MG63 (cell line): ENCODE data around the gene SNX33. TPM values are rescaled to one million over a fixed set of nuclear protein-coding genes. Genes with fewer than 3 reads are reported as not detected.

Source experiments
- DNase-seq: peaks from one replicate; pipeline ENCODE4 v3.0.0-alpha.2; 2020
- H3K27me3 ChIP-seq: fragments of 250-450 bp; sonication (Bioruptor Pico); 2 replicates; pipeline ENCODE4 v1.5.1; 2020; ENCODE audit warnings: mild to moderate bottlenecking, moderate library complexity
- H3K36me3 ChIP-seq: fragments of 250-450 bp; sonication (Bioruptor Pico); 2 replicates; pipeline ENCODE4 v1.5.1; 2020; ENCODE audit warnings: mild to moderate bottlenecking, moderate library complexity
- H3K4me3 ChIP-seq: fragments of 250-450 bp; sonication (Bioruptor Pico); 2 replicates; pipeline ENCODE4 v1.5.1; 2020; ENCODE audit warnings: mild to moderate bottlenecking, moderate library complexity
- H3K9me3 ChIP-seq: fragments of 250-450 bp; sonication (Bioruptor Pico); 2 replicates; pipeline ENCODE4 v1.5.1; 2020; ENCODE audit warnings: mild to moderate bottlenecking, moderate library complexity
- total RNA-seq: library from RNA; depleted of rRNA; stranded (reverse); fragments of >200 nt; shearing (Covaris generic); gene quantifications from 2 replicates; pipeline ENCODE4 v1.2.3, GENCODE V29; 2014; ENCODE audit warnings: low replicate concordance

The SNX33 gene
- total RNA-seq, 1 experiment from 2014 or later: 20.8 TPM

GRCh38 chr15:75639191-75639708 lies 8.5 kb upstream of the SNX33 start:
- no peak for DNase-seq
- H3K27me3 ChIP-seq: no peaks in the 10 kb centered on the region

GRCh38 chr15:75639709-75640482 lies 7.8 kb upstream of the SNX33 start, which contains the start of gene IMP3:
Gene IMP3, minus strand, starts transcription at chr15:75640224. Its CDS starts 56 bp downstream, at chr15:75640168.
- peak; percentile 97 for DNase-seq
- H3K27me3 ChIP-seq: no peaks in the 10 kb centered on the region
- H3K9me3 ChIP-seq: no peaks in the 10 kb centered on the region
- peaks cover 28% of the 10 kb centered on the region for H3K36me3 ChIP-seq
- peak within 1 kb of the TSS; percentile 86 for H3K4me3 ChIP-seq

More at GRCh38 chr15:75639191-75639708, 8.5 kb upstream of the SNX33 start:
- peak overlapping the region; percentile 86 for H3K4me3 ChIP-seq
- H3K36me3 ChIP-seq: peaks cover 28% of the 10 kb centered on the region
- H3K9me3 ChIP-seq: no peaks in the 10 kb centered on the region

- no peaks in the 10 kb centered on the region for H3K27me3 ChIP-seq
- peaks cover 27% of the 10 kb centered on the region for H3K36me3 ChIP-seq
- H3K4me3 ChIP-seq: peak overlapping the region; percentile 86
- no peaks in the 10 kb centered on the region for H3K9me3 ChIP-seq
- peak; percentile 37 for DNase-seq
Measured at GRCh38 chr15:75640483-75641178, 7.1 kb upstream of the SNX33 start.

GRCh38 chr15:75641179-75641503 lies 6.6 kb upstream of the SNX33 start:
- Histone ChIP-seq H3K9me3 (no peaks in the 10 kb centered on the region), H3K4me3 (peak overlapping the region; percentile 86), H3K36me3 (peaks cover 26% of the 10 kb centered on the region), H3K27me3 (no peaks in the 10 kb centered on the region)
- no peak for DNase-seq

GRCh38 chr15:75641603-75642002 lies 6.1 kb upstream of the SNX33 start:
- DNase-seq: no peak
- no peaks in the 10 kb centered on the region for H3K9me3 ChIP-seq
- H3K36me3 ChIP-seq: peaks cover 26% of the 10 kb centered on the region
- no peaks in the 10 kb centered on the region for H3K27me3 ChIP-seq
- no peak overlapping the region for H3K4me3 ChIP-seq

DNA sequence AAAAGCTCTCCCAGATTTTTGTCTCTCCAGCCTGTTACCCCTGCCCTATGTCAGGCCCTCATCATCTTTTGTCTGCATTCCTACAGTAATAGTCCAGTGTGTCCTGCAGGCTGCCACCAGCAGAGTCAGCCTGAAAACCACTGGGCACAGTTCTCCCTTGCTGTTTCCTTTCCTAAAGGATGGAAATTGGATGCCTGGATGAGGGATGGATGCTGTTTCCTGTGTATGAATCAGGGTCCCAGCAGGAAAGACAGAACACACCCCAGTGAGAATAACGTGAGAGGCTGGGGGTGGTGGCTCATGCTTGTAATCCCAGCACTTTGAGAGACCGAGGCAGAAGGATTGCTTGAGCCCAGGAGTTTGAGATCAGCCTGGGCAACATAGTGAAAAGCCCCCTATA lies 3.3 kb upstream of the SNX33 start:
- Histone ChIP-seq H3K9me3 (no peaks in the 10 kb centered on the region), H3K36me3 (peaks cover 7% of the 10 kb centered on the region), H3K4me3 (no peak overlapping the region), H3K27me3 (no peaks in the 10 kb centered on the region)
- no peak for DNase-seq

DNA sequence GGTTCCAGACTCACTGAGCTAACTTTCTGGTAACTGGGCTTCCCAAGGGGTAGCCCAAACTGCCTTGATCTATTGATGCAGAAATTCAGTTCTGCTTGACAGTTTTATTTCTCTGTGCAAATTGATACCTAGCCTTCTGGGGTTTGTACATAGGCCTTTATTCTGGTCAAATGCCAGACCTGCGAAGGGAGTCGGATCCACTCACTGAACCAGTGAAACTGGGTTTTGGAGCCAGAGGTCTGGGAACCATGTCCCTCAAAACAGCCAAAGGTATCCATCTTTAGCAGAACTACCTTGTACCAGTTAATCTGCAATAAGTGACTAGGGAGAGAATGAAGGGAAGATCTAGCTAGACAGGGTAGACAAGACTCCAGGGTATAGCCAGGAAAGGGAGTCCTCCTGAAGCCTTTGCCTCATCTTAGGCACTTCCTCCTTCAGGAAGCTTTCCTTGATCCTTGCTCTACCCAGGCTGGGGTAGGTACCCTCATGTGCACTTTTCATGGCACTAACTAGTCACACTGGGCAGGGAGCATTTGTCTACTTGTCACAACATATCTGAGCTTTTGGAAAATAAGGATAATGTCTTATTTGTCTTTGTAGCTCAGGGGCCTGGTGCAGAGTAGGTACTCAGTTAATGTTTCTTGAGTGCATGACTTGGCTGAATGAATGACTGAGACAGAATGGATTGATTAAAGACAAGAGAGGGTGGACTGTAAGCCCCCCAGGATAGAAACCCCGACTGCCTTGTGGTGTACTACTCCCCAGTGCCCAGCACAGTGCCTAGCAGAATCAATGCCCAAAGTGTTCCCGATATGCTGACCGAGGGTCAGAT lies 1.4 kb upstream of the SNX33 start:
- Histone ChIP-seq H3K36me3 (peaks cover 21% of the 10 kb centered on the region), H3K4me3 (peak overlapping the region; percentile 76), H3K27me3 (no peaks in the 10 kb centered on the region), H3K9me3 (no peaks in the 10 kb centered on the region)
- no peak for DNase-seq

GRCh38 chr15:75646944-75647364 lies 758 bp upstream of the SNX33 start:
- no peak for DNase-seq
- Histone ChIP-seq H3K27me3 (no peaks in the 10 kb centered on the region), H3K9me3 (no peaks in the 10 kb centered on the region), H3K4me3 (peak overlapping the region; percentile 76), H3K36me3 (peaks cover 24% of the 10 kb centered on the region)

- H3K36me3 ChIP-seq: peaks cover 37% of the 10 kb centered on the region
- H3K9me3 ChIP-seq: no peaks in the 10 kb centered on the region
- peak; percentile 49 for DNase-seq
- H3K4me3 ChIP-seq: peak overlapping the region; percentile 76
- H3K27me3 ChIP-seq: no peaks in the 10 kb centered on the region
Measured at GRCh38 chr15:75648156-75649000, 666 bp downstream of the SNX33 start.

DNA sequence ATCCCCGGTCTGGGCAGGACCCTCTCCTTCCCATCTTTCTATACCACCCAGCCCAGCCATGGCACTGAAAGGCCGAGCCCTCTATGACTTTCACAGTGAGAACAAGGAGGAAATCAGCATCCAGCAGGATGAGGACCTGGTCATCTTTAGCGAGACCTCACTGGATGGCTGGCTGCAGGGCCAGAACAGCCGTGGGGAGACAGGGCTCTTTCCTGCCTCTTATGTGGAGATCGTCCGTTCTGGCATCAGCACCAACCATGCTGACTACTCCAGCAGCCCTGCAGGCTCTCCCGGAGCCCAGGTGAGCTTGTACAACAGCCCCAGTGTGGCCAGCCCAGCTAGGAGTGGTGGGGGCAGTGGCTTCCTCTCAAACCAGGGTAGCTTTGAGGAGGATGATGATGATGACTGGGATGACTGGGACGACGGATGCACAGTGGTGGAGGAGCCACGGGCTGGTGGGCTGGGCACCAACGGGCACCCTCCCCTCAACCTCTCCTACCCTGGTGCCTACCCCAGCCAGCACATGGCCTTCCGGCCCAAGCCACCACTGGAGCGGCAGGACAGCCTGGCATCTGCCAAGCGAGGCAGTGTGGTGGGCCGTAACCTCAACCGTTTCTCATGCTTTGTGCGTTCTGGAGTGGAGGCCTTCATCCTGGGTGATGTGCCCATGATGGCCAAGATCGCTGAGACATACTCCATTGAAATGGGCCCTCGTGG lies 1.5 kb downstream of the SNX33 start:
- no peaks in the 10 kb centered on the region for H3K9me3 ChIP-seq
- peaks cover 42% of the 10 kb centered on the region for H3K36me3 ChIP-seq
- no peak for DNase-seq
- peak overlapping the region; percentile 76 for H3K4me3 ChIP-seq
- no peaks in the 10 kb centered on the region for H3K27me3 ChIP-seq

DNA sequence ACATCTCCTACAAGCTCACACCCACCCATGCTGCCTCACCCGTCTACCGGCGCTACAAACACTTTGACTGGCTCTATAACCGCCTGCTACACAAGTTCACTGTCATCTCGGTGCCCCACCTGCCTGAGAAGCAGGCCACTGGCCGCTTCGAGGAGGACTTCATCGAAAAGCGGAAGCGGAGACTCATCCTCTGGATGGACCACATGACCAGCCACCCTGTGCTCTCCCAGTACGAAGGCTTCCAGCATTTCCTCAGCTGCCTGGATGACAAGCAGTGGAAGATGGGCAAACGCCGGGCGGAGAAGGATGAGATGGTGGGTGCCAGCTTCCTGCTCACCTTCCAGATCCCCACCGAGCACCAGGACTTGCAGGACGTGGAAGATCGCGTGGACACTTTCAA lies 2.1 kb downstream of the SNX33 start:
- Histone ChIP-seq H3K4me3 (no peak overlapping the region; the same call in 1 of the 2 replicates), H3K36me3 (peaks cover 46% of the 10 kb centered on the region), H3K9me3 (no peaks in the 10 kb centered on the region), H3K27me3 (no peaks in the 10 kb centered on the region)
- no peak for DNase-seq

GRCh38 chr15:75650908-75651809 lies 3.4 kb downstream of the SNX33 start:
- Histone ChIP-seq H3K9me3 (no peaks in the 10 kb centered on the region), H3K27me3 (no peaks in the 10 kb centered on the region), H3K36me3 (peaks cover 52% of the 10 kb centered on the region), H3K4me3 (peak overlapping the region; percentile 17)
- peak; percentile 58 for DNase-seq

DNA sequence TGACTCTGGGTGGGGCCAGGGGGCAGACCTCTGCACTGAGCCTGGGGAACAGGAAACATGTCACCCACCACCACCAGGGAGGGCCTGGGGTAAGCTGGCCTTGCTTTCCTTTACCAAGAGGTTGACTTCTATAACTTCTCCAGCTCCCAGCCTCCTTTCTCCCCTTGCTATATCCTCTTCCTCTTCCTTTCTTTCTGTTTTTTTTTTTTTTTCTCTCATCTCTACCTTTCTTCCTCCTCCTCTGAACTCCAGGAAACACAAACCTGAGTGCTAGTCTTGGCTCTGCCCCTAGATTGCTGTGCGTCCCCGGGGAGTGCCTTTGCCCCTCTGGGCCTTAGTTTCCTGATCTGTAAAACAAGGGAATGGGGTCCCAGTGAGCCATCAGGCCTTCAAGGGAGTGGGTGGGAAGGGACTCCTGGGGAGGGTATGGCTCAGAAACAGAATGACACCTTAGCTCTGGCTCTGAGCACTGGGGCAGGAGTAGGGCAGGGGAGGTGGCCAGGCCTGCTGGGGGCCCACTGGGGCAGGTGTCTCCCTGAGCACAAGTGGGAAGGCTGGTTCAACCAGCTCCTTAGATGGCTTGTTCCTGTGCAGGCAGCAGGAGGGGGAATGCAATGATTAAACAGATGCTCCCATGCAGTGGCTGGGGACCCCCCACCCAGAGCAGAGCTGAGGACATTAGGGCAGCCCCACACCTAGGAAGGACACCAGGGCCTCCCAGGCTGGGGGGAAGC lies 4.3 kb downstream of the SNX33 start:
- no peaks in the 10 kb centered on the region for H3K9me3 ChIP-seq
- no peak for DNase-seq
- no peaks in the 10 kb centered on the region for H3K27me3 ChIP-seq
- peak overlapping the region; percentile 17 for H3K4me3 ChIP-seq
- H3K36me3 ChIP-seq: peaks cover 52% of the 10 kb centered on the region

DNA sequence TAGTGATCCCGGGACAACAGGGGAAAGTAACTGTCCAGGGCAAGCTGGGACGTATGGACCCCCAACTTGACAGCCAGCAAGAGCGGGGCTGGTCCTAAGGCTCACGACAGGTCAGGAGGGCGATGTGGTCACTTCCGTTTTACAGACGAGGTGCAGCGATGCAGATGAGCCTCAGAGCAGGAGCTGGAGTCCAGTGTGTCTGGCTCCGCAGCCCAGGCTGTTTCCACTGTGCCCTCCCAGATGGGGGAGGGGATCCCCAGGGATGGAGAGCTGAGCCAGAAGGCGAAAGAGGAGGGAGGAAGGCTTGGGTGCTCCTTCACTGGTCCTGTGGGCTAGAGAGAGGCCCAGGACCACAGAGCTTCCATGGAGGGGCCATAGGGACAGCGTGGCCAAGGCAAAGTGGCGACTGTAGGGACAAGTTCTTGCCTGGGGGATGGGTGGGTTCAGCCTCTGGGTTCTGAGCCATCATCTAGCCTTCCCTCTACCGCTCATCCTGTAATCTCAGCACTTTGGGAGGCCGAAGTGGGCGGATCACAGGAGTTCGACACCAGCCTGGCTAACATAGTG lies 5.7 kb downstream of the SNX33 start:
- no peak for DNase-seq
- H3K36me3 ChIP-seq: peaks cover 58% of the 10 kb centered on the region

More for the DNA sequence above, 5.7 kb downstream of the SNX33 start:
- H3K4me3 ChIP-seq: no peak overlapping the region
- no peaks in the 10 kb centered on the region for H3K27me3 ChIP-seq
- H3K9me3 ChIP-seq: no peaks in the 10 kb centered on the region
